LoVo (cell line): ENCODE results near the gene DCAF5.

Experiments
- DNase-seq: peaks from one replicate; pipeline ENCODE4 v3.0.0-alpha.2; 2016; ENCODE audit warnings: low spot score

DCAF5 gene

GRCh38 chr14:69142101-69142500, 10.8 kb downstream of the DCAF5 start:
- DNase-seq, result no peak

- DNase-seq, result no peak
Observed at GRCh38 chr14:69141550-69141949, 11.4 kb downstream of the DCAF5 start.

- DNase-seq, result no peak
Observed at GRCh38 chr14:69139743-69140142, 13.2 kb downstream of the DCAF5 start.

- DNase-seq, result no peak
Observed at GRCh38 chr14:69137843-69138535, 14.9 kb downstream of the DCAF5 start.

DNA sequence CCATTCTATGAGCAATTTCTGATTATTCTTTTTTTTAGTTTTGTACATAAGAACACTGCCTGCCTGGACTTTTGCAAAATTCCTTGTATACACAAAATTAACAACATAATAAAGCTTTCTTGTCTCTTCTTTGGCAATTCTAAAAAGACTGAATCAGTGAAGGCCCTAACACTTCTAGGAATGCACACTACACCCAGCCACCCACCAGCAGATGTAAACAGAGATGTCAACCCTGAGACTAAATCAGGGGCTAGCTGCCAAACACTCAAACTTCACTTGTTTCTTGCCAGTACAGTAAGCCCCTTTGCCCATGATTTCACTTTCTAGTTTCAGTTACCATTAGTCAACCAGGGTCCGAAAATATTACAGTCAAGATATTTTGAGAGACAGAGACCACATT, 15.5 kb downstream of the DCAF5 start:
- no peak for DNase-seq

GRCh38 chr14:69135133-69135532, 17.8 kb downstream of the DCAF5 start:
- no peak for DNase-seq

DNA sequence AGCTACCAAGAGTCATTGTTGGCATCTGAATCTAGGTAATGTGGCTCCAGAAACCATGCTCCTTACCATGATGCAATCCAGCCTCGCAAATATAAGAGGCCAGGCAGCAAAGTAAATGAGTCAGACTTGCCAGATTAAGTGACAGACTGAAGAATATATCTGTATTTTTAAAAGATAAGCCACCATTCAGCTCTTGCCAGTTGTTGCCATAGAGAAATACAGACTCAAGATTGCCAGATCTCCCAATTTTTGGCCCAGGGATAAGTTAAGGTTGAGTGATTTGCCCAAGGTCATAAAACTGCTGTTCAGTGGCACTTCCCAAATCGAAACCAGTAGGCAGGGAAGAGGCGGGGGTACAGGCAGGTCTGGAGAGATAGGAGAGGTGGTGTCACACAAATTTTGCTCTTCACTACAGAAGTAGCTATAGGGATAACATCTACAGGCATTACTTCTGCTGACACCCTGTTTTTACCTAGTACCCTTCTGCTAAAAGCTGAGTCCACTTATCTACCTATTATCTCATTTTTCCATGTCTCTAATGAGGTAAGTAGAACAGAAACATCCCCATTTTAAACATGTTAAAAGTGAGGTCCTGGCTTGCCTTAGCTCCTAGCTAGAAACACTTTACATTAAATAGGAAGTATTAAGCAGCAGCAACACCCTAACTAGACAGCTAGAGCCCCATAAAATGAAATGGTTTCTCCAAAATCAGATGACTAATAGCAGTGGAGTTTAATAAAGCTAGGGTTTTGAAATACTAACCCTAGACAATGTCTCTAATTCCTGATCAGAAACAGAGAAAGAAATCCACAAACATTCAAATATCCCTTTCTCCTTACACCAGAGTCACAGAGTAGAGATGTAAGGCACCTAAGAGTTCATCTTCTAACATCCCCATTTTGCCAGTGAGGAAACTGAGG, 19.5 kb downstream of the DCAF5 start:
- peak; percentile 58 for DNase-seq

GRCh38 chr14:69132513-69133181, 20.3 kb downstream of the DCAF5 start:
- DNase-seq, result no peak

DNA sequence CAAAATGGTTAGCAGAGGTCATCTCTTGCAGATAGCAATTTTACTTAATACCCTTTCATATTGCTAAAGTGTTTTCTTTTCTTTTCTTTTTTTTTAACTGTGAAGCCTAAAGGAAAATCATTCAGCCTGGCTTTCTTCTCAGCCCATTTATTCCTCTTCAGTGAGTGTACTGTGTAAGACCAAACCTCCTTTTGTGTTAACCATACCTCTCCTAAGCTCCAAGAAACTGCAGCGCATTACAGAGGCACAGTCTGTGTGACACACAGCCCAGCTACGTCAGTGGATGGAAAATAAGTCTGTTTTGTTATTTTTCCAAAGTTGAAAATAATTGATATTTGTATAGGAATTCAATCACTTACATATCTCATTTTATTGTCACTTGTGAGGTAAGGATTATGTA, 21.7 kb downstream of the DCAF5 start:
- no peak for DNase-seq

DNA sequence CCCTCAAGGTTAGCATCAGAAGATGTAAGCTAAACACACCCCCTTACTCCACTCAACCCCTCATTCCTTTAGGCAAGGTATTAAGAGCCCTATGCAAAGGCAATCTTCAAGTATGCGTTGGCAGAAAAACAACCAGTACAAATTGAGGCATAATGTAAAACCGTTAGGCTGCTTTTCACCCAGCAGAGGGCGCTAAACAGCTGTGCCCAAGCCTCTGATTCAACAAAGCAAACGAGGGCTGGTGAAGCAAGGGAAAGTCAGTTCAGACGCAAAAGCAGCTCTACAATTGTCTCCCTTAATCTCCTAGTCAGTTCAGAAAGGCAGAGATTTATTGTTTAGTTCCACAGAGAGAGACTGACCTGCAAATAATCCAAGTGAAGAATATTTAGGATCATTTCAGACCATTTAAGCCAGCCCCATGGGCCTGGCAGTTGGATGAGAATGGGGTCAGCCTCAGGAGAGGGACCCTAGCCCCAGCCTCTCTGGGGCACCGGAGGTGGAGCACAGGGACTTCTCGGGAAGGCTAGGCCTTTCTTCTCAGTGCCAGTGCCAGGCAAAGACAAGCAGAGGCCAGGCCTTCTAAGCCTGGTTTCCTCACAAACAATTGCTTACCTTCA, 23.5 kb downstream of the DCAF5 start:
- DNase-seq, result peak; percentile 78

DNA sequence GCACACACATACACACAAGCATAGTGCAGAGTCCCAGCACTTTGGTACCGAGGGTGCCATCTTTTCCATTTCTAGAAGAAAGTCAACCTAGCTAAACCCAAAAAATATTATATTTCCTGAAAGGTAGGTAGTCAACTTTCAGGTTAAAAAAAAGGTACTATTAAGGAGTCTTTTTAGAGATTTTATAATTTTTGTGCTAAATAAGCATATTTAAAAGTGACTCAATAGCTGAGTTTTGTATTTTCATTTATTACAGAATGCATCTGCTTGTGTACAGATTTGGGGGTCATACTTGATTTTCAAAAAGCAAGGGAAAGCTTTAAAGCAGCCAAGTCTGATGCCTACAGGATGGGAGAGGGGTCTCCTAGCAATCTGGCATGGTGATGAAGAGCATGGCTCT, 34.6 kb downstream of the DCAF5 start:
- DNase-seq, result no peak

GRCh38 chr14:69117020-69117767, 35.7 kb downstream of the DCAF5 start:
- DNase-seq, result no peak

DNA sequence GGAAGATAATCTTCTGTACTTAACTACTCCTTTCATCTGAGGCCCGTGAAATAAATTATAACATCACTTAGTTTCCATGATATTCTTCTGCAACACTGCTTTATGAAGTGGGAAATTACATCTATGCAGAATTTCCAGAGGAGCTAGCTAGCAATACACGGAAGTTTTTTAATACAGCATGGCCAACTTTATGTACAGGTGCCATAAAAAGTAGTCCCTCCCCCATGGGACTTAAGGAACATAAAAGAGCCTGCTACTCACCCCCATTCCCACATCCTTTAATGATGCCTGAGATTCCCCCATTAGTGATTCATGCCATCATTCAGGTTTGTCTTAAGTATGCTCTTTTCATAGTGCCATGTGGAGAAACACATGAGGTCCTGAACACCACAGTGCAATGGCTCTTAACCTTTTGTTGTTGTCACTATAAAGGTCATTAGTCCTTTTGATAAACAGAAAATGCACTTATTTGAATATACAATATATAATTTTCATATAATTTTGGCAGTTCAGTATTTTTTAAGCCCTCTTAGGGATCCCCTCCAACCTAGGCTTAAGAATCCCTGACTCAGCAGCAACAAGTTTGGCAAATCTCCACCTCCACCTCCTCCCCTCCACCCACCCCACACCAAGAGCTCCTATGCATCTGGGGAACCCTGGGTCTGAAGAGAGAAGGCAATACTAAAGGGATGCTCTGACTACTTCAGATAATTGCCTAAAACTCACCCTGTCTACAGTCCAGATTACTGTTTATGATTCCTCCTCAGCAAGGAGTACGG, 37.3 kb downstream of the DCAF5 start:
- no peak for DNase-seq

GRCh38 chr14:69114763-69115162, 38.2 kb downstream of the DCAF5 start:
- no peak for DNase-seq

DNA sequence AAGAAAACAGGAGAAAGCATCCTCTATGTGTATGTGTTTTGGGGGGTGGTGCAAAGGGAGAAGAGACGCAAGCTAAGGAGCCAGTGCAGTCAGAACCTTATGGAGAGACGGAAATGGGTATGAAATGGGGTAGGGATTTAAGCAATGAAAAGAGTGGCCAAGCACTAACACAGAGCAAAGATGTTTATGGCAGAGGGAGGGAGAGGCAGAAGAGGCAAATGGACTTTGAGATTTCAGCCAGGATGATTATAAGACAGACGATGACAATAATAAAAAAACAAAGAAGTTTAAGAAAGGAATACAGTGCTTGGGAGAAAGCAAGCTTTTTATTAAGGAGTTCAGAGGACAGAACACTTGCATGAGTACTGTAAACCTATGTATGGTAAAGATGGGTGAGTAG, 44.6 kb downstream of the DCAF5 start:
- no peak for DNase-seq

DNA sequence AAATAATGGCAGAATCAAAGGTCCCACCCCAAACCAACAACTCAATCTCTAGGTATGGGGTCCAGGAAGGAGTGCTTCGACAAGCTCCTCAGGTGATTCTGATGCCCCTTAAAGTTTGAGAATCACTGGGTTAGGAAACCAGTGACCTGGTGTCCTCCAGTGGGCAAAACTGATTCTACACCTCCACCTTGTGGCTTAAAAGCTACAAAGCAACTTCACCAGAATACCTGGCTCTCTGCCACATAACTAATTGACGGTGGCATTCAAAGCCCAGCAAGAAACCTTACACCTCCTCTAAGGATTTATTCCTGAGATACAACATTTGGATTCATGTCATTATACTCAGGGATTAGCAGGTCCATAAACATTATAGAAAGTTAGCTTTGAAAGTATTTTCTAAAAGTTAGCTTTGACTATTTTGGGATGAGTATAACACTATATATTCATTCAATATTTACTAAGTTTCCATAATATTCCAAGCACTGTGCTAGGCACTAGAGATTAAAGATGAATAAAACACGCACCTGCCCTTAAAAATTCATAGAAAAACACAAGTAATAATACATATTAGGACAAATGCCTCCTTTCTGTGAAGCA, 45.4 kb downstream of the DCAF5 start:
- DNase-seq, result peak; percentile 72

- no peak for DNase-seq
Observed at GRCh38 chr14:69106451-69106850, 46.5 kb downstream of the DCAF5 start.

GRCh38 chr14:69105326-69105725, 47.6 kb downstream of the DCAF5 start:
- no peak for DNase-seq

- peak; percentile 50 for DNase-seq
Observed at GRCh38 chr14:69101331-69101826, 51.5 kb downstream of the DCAF5 start.

DNA sequence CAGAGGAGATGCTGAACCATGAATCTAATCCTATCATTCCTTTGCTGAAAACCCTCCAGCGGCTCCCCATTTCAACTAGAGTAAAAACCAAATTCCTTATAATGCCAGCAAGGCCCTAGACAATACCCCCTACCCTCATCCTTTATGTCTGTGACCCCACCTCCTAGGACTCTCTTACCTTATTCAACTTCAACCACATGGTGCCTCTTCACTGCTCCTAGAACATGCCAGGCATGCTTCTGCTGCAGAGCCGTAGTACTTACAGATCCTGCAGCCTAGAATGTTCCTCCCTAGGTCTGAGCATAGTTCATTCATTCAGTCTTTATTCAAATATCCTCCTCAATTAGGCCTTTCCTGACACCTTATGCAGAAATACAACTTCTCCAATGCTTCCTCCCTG, 54.9 kb downstream of the DCAF5 start:
- DNase-seq, result no peak
